Measurements from ENCODE around the gene KRTAP10-2. TPM values are rescaled to one million over a fixed set of nuclear protein-coding genes. Genes with fewer than 3 reads are reported as not detected.

KRTAP10-2 gene
- polyA plus RNA-seq, 2 donors: not detected

- H3K4me1 ChIP-seq (ENCODE audit: control insufficient read depth in 2 of 2, insufficient read depth in 2 of 2, low read length in 1 of 2): peaks cover 4 to 7% of the 10 kb centered on the region in 2 donors
- no peak overlapping the region for H3K27ac ChIP-seq (ENCODE audit: low read depth in 2 of 2, low read length in 1 of 2)
- H3K9me3 ChIP-seq (ENCODE audit: control insufficient read depth in 2 of 2, insufficient read depth in 1 of 2, low read depth in 1 of 2, low read length in 1 of 2): no peaks in the 10 kb centered on the region
- no peaks in the 10 kb centered on the region for H3K36me3 ChIP-seq (ENCODE audit: control insufficient read depth in 2 of 2, insufficient read depth in 2 of 2, low read length in 1 of 2)
- no peaks in the 10 kb centered on the region for H3K27me3 ChIP-seq (ENCODE audit: control insufficient read depth in 1 of 2, insufficient read depth in 2 of 2, low read length in 2 of 2)
- H3K4me3 ChIP-seq (ENCODE audit: low read depth in 1 of 2, low read length in 2 of 2): no peak overlapping the region
- WGBS, 2 donors: 53 to 61% methylated on average over 5 of the region's 5 CpGs
Observed at GRCh38 chr21:44547656-44548331, 3.5 kb downstream of the KRTAP10-2 start.

DNA sequence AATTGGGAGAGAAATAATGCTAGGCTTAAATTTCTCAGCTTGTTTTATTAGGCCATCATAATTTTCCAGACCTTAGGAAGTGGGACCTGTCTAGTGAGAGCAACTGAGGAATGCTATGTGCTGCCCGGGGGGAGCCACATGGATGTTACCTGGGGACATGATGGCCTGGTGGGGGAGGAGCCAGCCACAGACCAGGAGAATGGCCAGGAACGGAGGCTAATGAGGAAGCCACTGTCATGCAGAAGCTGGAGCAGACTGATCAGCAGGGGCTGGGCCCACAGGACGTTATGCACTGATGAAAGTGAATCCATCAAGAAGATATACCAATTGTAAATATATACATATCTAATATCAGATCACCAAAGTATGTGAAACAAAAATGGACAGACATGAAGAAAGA lies 6.7 kb downstream of the KRTAP10-2 start:
- WGBS, 2 donors: 67 to 83% methylated on average over 3 of the region's 3 CpGs
- H3K4me3 ChIP-seq (ENCODE audit: low read depth in 1 of 2, low read length in 2 of 2): no peak overlapping the region
- H3K9me3 ChIP-seq (ENCODE audit: control insufficient read depth in 2 of 2, insufficient read depth in 1 of 2, low read depth in 1 of 2, low read length in 1 of 2): no peaks in the 10 kb centered on the region
- H3K27me3 ChIP-seq (ENCODE audit: control insufficient read depth in 1 of 2, insufficient read depth in 2 of 2, low read length in 2 of 2): no peaks in the 10 kb centered on the region
- peaks cover 0 to 3% of the 10 kb centered on the region in 2 donors for H3K4me1 ChIP-seq (ENCODE audit: control insufficient read depth in 2 of 2, insufficient read depth in 2 of 2, low read length in 1 of 2)
- H3K36me3 ChIP-seq (ENCODE audit: control insufficient read depth in 2 of 2, insufficient read depth in 2 of 2, low read length in 1 of 2): no peaks in the 10 kb centered on the region
- no peak overlapping the region for H3K27ac ChIP-seq (ENCODE audit: low read depth in 2 of 2, low read length in 1 of 2)

GRCh38 chr21:44542716-44543115 lies 8.6 kb downstream of the KRTAP10-2 start:
- Histone ChIP-seq H3K4me3 (ENCODE audit: low read depth in 1 of 2, low read length in 2 of 2) (no peak overlapping the region), H3K36me3 (ENCODE audit: control insufficient read depth in 2 of 2, insufficient read depth in 2 of 2, low read length in 1 of 2) (no peaks in the 10 kb centered on the region), H3K27me3 (ENCODE audit: control insufficient read depth in 1 of 2, insufficient read depth in 2 of 2, low read length in 2 of 2) (no peaks in the 10 kb centered on the region), H3K27ac (ENCODE audit: low read depth in 2 of 2, low read length in 1 of 2) (no peak overlapping the region), H3K9me3 (ENCODE audit: control insufficient read depth in 2 of 2, insufficient read depth in 1 of 2, low read depth in 1 of 2, low read length in 1 of 2) (no peaks in the 10 kb centered on the region), H3K4me1 (ENCODE audit: control insufficient read depth in 2 of 2, insufficient read depth in 2 of 2, low read length in 1 of 2) (no peaks in the 10 kb centered on the region)
- 86 to 89% methylated on average over 1 of the region's 1 CpG for WGBS, 2 donors

DNA sequence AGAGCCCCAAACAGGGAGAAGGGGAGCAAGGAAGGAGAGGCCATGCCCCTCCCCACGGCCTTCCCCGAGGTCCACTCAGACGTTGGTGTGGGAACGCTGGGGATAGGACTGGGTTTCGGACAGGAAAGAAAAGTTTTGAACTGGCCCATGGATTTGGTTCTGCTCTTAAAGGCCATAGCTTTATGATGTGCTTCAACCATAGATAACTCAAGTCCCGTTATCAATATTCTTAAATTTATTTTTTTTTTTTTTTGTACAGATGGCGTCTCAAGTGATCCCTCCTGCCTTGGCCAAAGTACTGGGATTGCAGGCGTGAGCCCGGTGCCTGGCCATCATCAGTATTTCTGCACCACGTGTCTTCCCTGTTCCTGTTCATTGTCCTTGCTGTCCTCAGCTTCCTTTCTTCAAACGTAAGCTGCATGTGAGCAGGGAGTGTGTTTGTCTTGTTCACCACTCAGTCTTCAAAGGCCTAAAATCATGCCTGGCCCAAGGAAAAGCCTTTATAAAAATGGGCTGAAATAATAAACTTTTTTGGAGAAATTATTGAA lies 10.5 kb downstream of the KRTAP10-2 start:
- H3K27ac ChIP-seq (ENCODE audit: low read depth in 2 of 2, low read length in 1 of 2): no peak overlapping the region
- 84 to 85% methylated on average over 11 of the region's 11 CpGs for WGBS, 2 donors
- H3K4me1 ChIP-seq (ENCODE audit: control insufficient read depth in 2 of 2, insufficient read depth in 2 of 2, low read length in 1 of 2): no peaks in the 10 kb centered on the region
- H3K27me3 ChIP-seq (ENCODE audit: control insufficient read depth in 1 of 2, insufficient read depth in 2 of 2, low read length in 2 of 2): no peaks in the 10 kb centered on the region
- H3K36me3 ChIP-seq (ENCODE audit: control insufficient read depth in 2 of 2, insufficient read depth in 2 of 2, low read length in 1 of 2): no peaks in the 10 kb centered on the region
- no peaks in the 10 kb centered on the region for H3K9me3 ChIP-seq (ENCODE audit: control insufficient read depth in 2 of 2, insufficient read depth in 1 of 2, low read depth in 1 of 2, low read length in 1 of 2)
- H3K4me3 ChIP-seq (ENCODE audit: low read depth in 1 of 2, low read length in 2 of 2): no peak overlapping the region

GRCh38 chr21:44539991-44540666 lies 11.2 kb downstream of the KRTAP10-2 start, which contains the start of gene KRTAP10-1:
KRTAP10-1 (minus strand) TSS chr21:44540195; CDS start chr21:44540150, 45 bp downstream.
- Histone ChIP-seq H3K27ac (ENCODE audit: low read depth in 2 of 2, low read length in 1 of 2) (no peak within 1 kb of the TSS), H3K4me3 (ENCODE audit: low read depth in 1 of 2, low read length in 2 of 2) (no peak within 1 kb of the TSS), H3K36me3 (ENCODE audit: control insufficient read depth in 2 of 2, insufficient read depth in 2 of 2, low read length in 1 of 2) (no peaks in the 10 kb centered on the region), H3K4me1 (ENCODE audit: control insufficient read depth in 2 of 2, insufficient read depth in 2 of 2, low read length in 1 of 2) (no peaks in the 10 kb centered on the region), H3K9me3 (ENCODE audit: control insufficient read depth in 2 of 2, insufficient read depth in 1 of 2, low read depth in 1 of 2, low read length in 1 of 2) (no peaks in the 10 kb centered on the region), H3K27me3 (ENCODE audit: control insufficient read depth in 1 of 2, insufficient read depth in 2 of 2, low read length in 2 of 2) (no peaks in the 10 kb centered on the region)
- whole genome bisulfite sequencing, 2 donors: 68 to 80% methylated on average over 21 of the region's 21 CpGs

GRCh38 chr21:44539046-44539445 lies 12.3 kb downstream of the KRTAP10-2 start:
- Histone ChIP-seq H3K9me3 (ENCODE audit: control insufficient read depth in 2 of 2, insufficient read depth in 1 of 2, low read depth in 1 of 2, low read length in 1 of 2) (no peaks in the 10 kb centered on the region), H3K27me3 (ENCODE audit: control insufficient read depth in 1 of 2, insufficient read depth in 2 of 2, low read length in 2 of 2) (no peaks in the 10 kb centered on the region), H3K36me3 (ENCODE audit: control insufficient read depth in 2 of 2, insufficient read depth in 2 of 2, low read length in 1 of 2) (no peaks in the 10 kb centered on the region), H3K4me3 (ENCODE audit: low read depth in 1 of 2, low read length in 2 of 2) (no peak overlapping the region), H3K27ac (ENCODE audit: low read depth in 2 of 2, low read length in 1 of 2) (no peak overlapping the region), H3K4me1 (ENCODE audit: control insufficient read depth in 2 of 2, insufficient read depth in 2 of 2, low read length in 1 of 2) (no peaks in the 10 kb centered on the region)
- 75 to 84% methylated on average over 14 of the region's 14 CpGs for WGBS, 2 donors

GRCh38 chr21:44537930-44538911 lies 13.1 kb downstream of the KRTAP10-2 start:
- Histone ChIP-seq H3K27me3 (ENCODE audit: control insufficient read depth in 1 of 2, insufficient read depth in 2 of 2, low read length in 2 of 2) (no peaks in the 10 kb centered on the region), H3K4me1 (ENCODE audit: control insufficient read depth in 2 of 2, insufficient read depth in 2 of 2, low read length in 1 of 2) (no peaks in the 10 kb centered on the region), H3K27ac (ENCODE audit: low read depth in 2 of 2, low read length in 1 of 2) (no peak overlapping the region), H3K4me3 (ENCODE audit: low read depth in 1 of 2, low read length in 2 of 2) (no peak overlapping the region), H3K36me3 (ENCODE audit: control insufficient read depth in 2 of 2, insufficient read depth in 2 of 2, low read length in 1 of 2) (no peaks in the 10 kb centered on the region), H3K9me3 (ENCODE audit: control insufficient read depth in 2 of 2, insufficient read depth in 1 of 2, low read depth in 1 of 2, low read length in 1 of 2) (no peaks in the 10 kb centered on the region)
- WGBS, 2 donors: 91 to 92% methylated on average over 33 of the region's 33 CpGs

GRCh38 chr21:44535963-44536362 lies 15.3 kb downstream of the KRTAP10-2 start:
- Histone ChIP-seq H3K4me1 (ENCODE audit: control insufficient read depth in 2 of 2, insufficient read depth in 2 of 2, low read length in 1 of 2) (no peaks in the 10 kb centered on the region), H3K4me3 (ENCODE audit: low read depth in 1 of 2, low read length in 2 of 2) (no peak overlapping the region), H3K27me3 (ENCODE audit: control insufficient read depth in 1 of 2, insufficient read depth in 2 of 2, low read length in 2 of 2) (no peaks in the 10 kb centered on the region), H3K27ac (ENCODE audit: low read depth in 2 of 2, low read length in 1 of 2) (no peak overlapping the region), H3K36me3 (ENCODE audit: control insufficient read depth in 2 of 2, insufficient read depth in 2 of 2, low read length in 1 of 2) (no peaks in the 10 kb centered on the region), H3K9me3 (ENCODE audit: control insufficient read depth in 2 of 2, insufficient read depth in 1 of 2, low read depth in 1 of 2, low read length in 1 of 2) (no peaks in the 10 kb centered on the region)
- WGBS, 2 donors: 63 to 69% methylated on average over 7 of the region's 7 CpGs

GRCh38 chr21:44534688-44535087 lies 16.6 kb downstream of the KRTAP10-2 start:
- 69 to 71% methylated on average over 6 of the region's 6 CpGs for WGBS, 2 donors
- Histone ChIP-seq H3K27ac (ENCODE audit: low read depth in 2 of 2, low read length in 1 of 2) (no peak overlapping the region), H3K36me3 (ENCODE audit: control insufficient read depth in 2 of 2, insufficient read depth in 2 of 2, low read length in 1 of 2) (no peaks in the 10 kb centered on the region), H3K27me3 (ENCODE audit: control insufficient read depth in 1 of 2, insufficient read depth in 2 of 2, low read length in 2 of 2) (no peaks in the 10 kb centered on the region), H3K4me3 (ENCODE audit: low read depth in 1 of 2, low read length in 2 of 2) (no peak overlapping the region), H3K9me3 (ENCODE audit: control insufficient read depth in 2 of 2, insufficient read depth in 1 of 2, low read depth in 1 of 2, low read length in 1 of 2) (no peaks in the 10 kb centered on the region), H3K4me1 (ENCODE audit: control insufficient read depth in 2 of 2, insufficient read depth in 2 of 2, low read length in 1 of 2) (no peaks in the 10 kb centered on the region)
